Thoracic aorta (tissue), 2 donors: ENCODE measurements around the gene PIGU. TPM values are rescaled to one million over a fixed set of nuclear protein-coding genes. Genes with fewer than 3 reads are reported as not detected.

Experiments
- ATAC-seq: fragments of 150-250 bp; one replicate; pipeline ENCODE4 v1.8.0; 2017; ENCODE audit warnings: low read depth; ENCODE audit not compliant: insufficient number of reproducible peaks, low FRiP score
- DNase-seq: peaks from one replicate; pipeline ENCODE4 v3.0.0-alpha.2; 2020; ENCODE audit warnings: low spot score
- H3K27ac ChIP-seq, 2 donors: fragments of 200-600 bp; sonication (generic); 1 replicate in 1 of 2; 2 replicates in 1 of 2; pipeline ENCODE4 v1.5.1; 2016; ENCODE audit warnings: mild to moderate bottlenecking in 2 of 2, moderate library complexity in 2 of 2
- H3K27me3 ChIP-seq: fragments of 200-600 bp; sonication (generic); replicated peaks from 2 replicates; pipeline ENCODE4 v1.6.0; 2016; ENCODE audit warnings: mild to moderate bottlenecking; ENCODE audit not compliant: insufficient read depth
- H3K36me3 ChIP-seq: fragments of 200-600 bp; sonication (generic); one replicate; pipeline ENCODE4 v1.5.1; 2016
- H3K4me1 ChIP-seq, 2 donors: fragments of 200-600 bp; sonication (generic); 1 replicate in 1 of 2; 2 replicates in 1 of 2; pipeline versions ENCODE4 v1.5.1 to v1.6.0; 2016; ENCODE audit warnings: low read depth in 2 of 2, mild to moderate bottlenecking in 1 of 2; ENCODE audit not compliant: control insufficient read depth in 1 of 2
- H3K4me3 ChIP-seq: fragments of 200-600 bp; sonication (generic); 2 replicates; pipeline ENCODE4 v1.5.1; 2016; ENCODE audit warnings: mild to moderate bottlenecking
- H3K9me3 ChIP-seq: fragments of 200-600 bp; sonication (generic); 2 replicates; pipeline ENCODE4 v1.5.1; 2016
- total RNA-seq, 2 donors: library from RNA; depleted of rRNA; stranded (reverse); fragments of >200 nt; gene quantifications; one replicate each; pipeline versions ENCODE4 v1.1.0 to v1.2.3, GENCODE V29; 2016
- TF ChIP-seq, protein P1 (sequence below): fragments of 200-600 bp; sonication (generic); IDR thresholded peaks from one replicate; pipeline ENCODE4 v1.5.1; 2019; ENCODE audit warnings: antibody characterized with exemption

PIGU gene
- total RNA-seq, 2 donors from 2014 or later, result 10.2 to 10.4 TPM

DNA sequence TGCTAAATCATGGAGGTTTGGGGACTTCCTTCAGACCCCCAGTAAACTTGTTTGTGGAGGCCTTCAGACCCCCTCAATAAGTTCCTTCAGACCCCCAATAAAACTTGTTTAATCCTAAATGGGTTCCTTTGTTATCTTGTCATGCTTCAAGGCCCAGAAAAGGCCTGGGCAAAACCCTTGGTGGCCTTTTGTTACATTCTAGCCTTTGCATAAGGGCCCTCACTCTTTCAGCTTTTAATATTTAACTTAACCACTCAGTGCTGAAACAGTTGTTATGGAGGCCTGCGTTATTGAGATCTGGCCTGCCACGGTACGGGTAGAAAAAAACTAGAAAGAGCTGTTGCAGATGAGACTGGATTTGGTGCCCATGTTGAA, 165.0 kb downstream of the PIGU start:
- H3K9me3 ChIP-seq, result no peaks in the 10 kb centered on the region
- H3K36me3 ChIP-seq, result peaks cover 5% of the 10 kb centered on the region
- no peaks in the 10 kb centered on the region for H3K27me3 ChIP-seq
- TF ChIP-seq, protein P1, sequence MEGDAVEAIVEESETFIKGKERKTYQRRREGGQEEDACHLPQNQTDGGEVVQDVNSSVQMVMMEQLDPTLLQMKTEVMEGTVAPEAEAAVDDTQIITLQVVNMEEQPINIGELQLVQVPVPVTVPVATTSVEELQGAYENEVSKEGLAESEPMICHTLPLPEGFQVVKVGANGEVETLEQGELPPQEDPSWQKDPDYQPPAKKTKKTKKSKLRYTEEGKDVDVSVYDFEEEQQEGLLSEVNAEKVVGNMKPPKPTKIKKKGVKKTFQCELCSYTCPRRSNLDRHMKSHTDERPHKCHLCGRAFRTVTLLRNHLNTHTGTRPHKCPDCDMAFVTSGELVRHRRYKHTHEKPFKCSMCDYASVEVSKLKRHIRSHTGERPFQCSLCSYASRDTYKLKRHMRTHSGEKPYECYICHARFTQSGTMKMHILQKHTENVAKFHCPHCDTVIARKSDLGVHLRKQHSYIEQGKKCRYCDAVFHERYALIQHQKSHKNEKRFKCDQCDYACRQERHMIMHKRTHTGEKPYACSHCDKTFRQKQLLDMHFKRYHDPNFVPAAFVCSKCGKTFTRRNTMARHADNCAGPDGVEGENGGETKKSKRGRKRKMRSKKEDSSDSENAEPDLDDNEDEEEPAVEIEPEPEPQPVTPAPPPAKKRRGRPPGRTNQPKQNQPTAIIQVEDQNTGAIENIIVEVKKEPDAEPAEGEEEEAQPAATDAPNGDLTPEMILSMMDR, result no peak
- ATAC-seq, result no peak
- H3K4me1 ChIP-seq, result peaks cover 3 to 11% of the 10 kb centered on the region in 2 donors
- no peak for DNase-seq
- no peak overlapping the region for H3K4me3 ChIP-seq
- no peak overlapping the region for H3K27ac ChIP-seq

DNA sequence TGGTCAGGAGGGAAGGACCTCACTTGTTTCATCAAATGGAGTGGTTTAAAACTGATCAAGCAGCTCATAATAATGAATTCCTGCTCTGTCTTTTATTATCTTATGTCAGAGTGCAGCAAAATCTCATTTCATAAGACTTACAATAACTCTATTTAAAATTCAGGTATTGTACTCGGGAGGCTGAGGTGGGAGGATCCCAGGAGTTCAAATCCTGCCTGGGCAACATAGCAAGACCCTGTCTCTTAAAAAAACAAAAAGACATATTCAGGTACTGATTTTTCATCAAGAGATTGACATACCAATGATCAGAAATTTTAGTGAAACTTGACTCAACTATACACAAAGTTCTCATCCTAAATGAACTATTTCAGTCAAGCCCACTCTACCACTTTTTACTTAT, 166.3 kb downstream of the PIGU start:
- no peaks in the 10 kb centered on the region for H3K9me3 ChIP-seq
- TF ChIP-seq, protein P1, result no peak
- ATAC-seq, result no peak
- peaks cover 7% of the 10 kb centered on the region for H3K36me3 ChIP-seq
- no peak overlapping the region for H3K27ac ChIP-seq
- H3K4me3 ChIP-seq, result no peak overlapping the region
- DNase-seq, result no peak
- no peaks in the 10 kb centered on the region for H3K27me3 ChIP-seq
- peaks cover 3 to 10% of the 10 kb centered on the region in 2 donors for H3K4me1 ChIP-seq

Other genes with a start within 250 kb of the PIGU start
- gene DYNLRB1, start 160.7 kb downstream of the PIGU start, total RNA-seq, result 100 to 1,000 TPM; 115 to 138 TPM
- gene MAP1LC3A, start 118.4 kb downstream of the PIGU start, total RNA-seq, result 10 to 100 TPM; 39.2 to 79.6 TPM
- 10 to 100 TPM; 14.4 to 27.7 TPM for gene TP53INP2, start 27.3 kb upstream of the PIGU start, total RNA-seq
- 10 to 100 TPM; 14.8 to 21.4 TPM for gene NCOA6, start 148.6 kb upstream of the PIGU start, total RNA-seq
- 10 to 100 TPM; 22.2 to 41.4 TPM for gene GGT7, start 195.8 kb upstream of the PIGU start, total RNA-seq
- gene ACSS2, start 199.5 kb upstream of the PIGU start, total RNA-seq, result 10 to 100 TPM; 65.9 to 95.4 TPM